Gastroesophageal sphincter (tissue), 3 donors: Measurements from ENCODE around the gene MBD6.

Experiments
- POLR2A ChIP-seq, 2 donors: fragments of 450-650 bp; IDR thresholded peaks; one replicate each; pipeline ENCODE4 v1.6.1; 2017; ENCODE audit warnings: antibody characterized with exemption in 2 of 2, mild to moderate bottlenecking in 2 of 2, moderate library complexity in 1 of 2
- TF ChIP-seq, protein P1 (sequence below), 4 experiments: fragments of 200-600 bp in 2 of 4; fragments of 450-650 bp in 2 of 4; sonication (generic) in 1 of 4; IDR thresholded peaks; one replicate each; pipeline ENCODE4 v1.5.1; 2017 to 2019; ENCODE audit warnings: antibody characterized with exemption in 4 of 4, mild to moderate bottlenecking in 2 of 4, moderate library complexity in 2 of 4

DNA sequence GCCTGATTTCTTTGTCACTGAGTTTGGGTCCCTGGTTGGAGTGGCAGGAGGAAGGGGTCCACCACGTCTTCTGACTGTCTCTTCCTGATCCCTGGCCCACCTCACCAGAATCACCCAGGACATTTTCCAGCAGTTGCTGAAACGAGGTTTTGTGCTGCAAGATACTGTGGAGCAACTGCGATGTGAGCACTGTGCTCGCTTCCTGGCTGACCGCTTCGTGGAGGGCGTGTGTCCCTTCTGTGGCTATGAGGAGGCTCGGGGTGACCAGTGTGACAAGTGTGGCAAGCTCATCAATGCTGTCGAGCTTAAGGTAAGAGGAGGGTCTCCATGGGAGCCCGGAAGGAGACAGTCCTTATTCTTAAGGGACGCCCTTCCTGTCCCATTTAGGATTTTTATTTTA lies 22.4 kb upstream of the MBD6 start:
- TF ChIP-seq, protein P1, sequence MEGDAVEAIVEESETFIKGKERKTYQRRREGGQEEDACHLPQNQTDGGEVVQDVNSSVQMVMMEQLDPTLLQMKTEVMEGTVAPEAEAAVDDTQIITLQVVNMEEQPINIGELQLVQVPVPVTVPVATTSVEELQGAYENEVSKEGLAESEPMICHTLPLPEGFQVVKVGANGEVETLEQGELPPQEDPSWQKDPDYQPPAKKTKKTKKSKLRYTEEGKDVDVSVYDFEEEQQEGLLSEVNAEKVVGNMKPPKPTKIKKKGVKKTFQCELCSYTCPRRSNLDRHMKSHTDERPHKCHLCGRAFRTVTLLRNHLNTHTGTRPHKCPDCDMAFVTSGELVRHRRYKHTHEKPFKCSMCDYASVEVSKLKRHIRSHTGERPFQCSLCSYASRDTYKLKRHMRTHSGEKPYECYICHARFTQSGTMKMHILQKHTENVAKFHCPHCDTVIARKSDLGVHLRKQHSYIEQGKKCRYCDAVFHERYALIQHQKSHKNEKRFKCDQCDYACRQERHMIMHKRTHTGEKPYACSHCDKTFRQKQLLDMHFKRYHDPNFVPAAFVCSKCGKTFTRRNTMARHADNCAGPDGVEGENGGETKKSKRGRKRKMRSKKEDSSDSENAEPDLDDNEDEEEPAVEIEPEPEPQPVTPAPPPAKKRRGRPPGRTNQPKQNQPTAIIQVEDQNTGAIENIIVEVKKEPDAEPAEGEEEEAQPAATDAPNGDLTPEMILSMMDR (IDR thresholded peaks at IDR 0.05) = no peak
- no peak for TF ChIP-seq POLR2A (IDR thresholded peaks at IDR 0.05)
